ENCODE data around the gene KREMEN1. TPM values are rescaled to one million over a fixed set of nuclear protein-coding genes. Genes with fewer than 3 reads are reported as not detected.

KREMEN1 gene
- total and polyA plus RNA-seq, 9 of the 15 experiments (the other 6 are each of a cell fraction or from before 2014, with no cell fraction given) = 0.69 to 11.5 (median 4.3) TPM

- TF ChIP-seq TFAP4 (CRISPR knock-in tag; IDR thresholded peaks at IDR 0.05; ENCODE audit: borderline replicate concordance) (peak; percentile 74; the same call in 1 of the 2 replicates), CSDE1 (IDR thresholded peaks at IDR 0.05) (no peak), ZNF23 (CRISPR knock-in tag; IDR thresholded peaks at IDR 0.05) (no peak), CXXC5 (CRISPR knock-in tag; IDR thresholded peaks at IDR 0.05) (peak; percentile 85), PTBP1 (IDR thresholded peaks at IDR 0.05; ENCODE audit: low read depth, low read length) (no peak), ARHGAP35 (IDR thresholded peaks at IDR 0.05; ENCODE audit: partially characterized antibody) (no peak), CCAR2 (IDR thresholded peaks at IDR 0.05; ENCODE audit: low read depth, low read length) (no peak), ZMIZ1 (IDR thresholded peaks at IDR 0.05; ENCODE audit: low read depth in 2 of 2, low read length in 2 of 2) (0 out of 4 replicates have a peak, but pooled peaks of 1 of the 2 experiments have one; percentile 49), U2AF1 (optimal IDR thresholded peaks at IDR 0.05; ENCODE audit: low read depth, low read length) (no peak), ZNF639 (CRISPR knock-in tag; conservative IDR thresholded peaks at IDR 0.05 in 1 of 2, IDR thresholded peaks at IDR 0.05 in 1 of 2) (peak in 1 of 2 experiments; percentile 64; a peak in 1 of 4 replicates), ZNF699 (CRISPR knock-in tag; IDR thresholded peaks at IDR 0.05; ENCODE audit: insufficient replicate concordance) (no peak), ZBED1 (IDR thresholded peaks at IDR 0.05) (no peak), SMARCA4 (IDR thresholded peaks at IDR 0.05) (peak; percentile 91), EP300 (IDR thresholded peaks at IDR 0.05; ENCODE audit: low read length) (peak; percentile 87), ETS1 (conservative IDR thresholded peaks at IDR 0.05; ENCODE audit: control insufficient read depth, low read depth, low read length) (no peak), DIDO1 (tag; IDR thresholded peaks at IDR 0.05; ENCODE audit: low read depth) (0 out of 2 replicates have a peak, but pooled peaks have one; percentile 32)
Measured at GRCh38 chr22:29195118-29195963, 122.5 kb downstream of the KREMEN1 start (continued).
